HepG2 (cell line): ENCODE data around the gene WNT7A. TPM values are rescaled to one million over a fixed set of nuclear protein-coding genes. Genes with fewer than 3 reads are reported as not detected.

Experiments
- FOSL1 ChIP-seq: sonication (generic); formaldehyde crosslinking; IDR thresholded peaks from 2 replicates; pipeline ENCODE4 v1.9.0; 2021; ENCODE audit warnings: missing genetic modification reagents, borderline replicate concordance
- FOXC1 ChIP-seq: sonication (generic); formaldehyde crosslinking; IDR thresholded peaks from 2 replicates; pipeline ENCODE4 v1.8.0; 2022; ENCODE audit warnings: mild to moderate bottlenecking, missing genetic modification reagents, borderline replicate concordance
- HNRNPL ChIP-seq: fragments of 200-400 bp; formaldehyde crosslinking; IDR thresholded peaks from 2 replicates; pipeline ENCODE4 v1.6.1; 2017; ENCODE audit warnings: mild to moderate bottlenecking, low read depth, low read length
- ISL2 ChIP-seq: sonication (generic); formaldehyde crosslinking; IDR thresholded peaks from 2 replicates; pipeline ENCODE4 v1.5.0; 2020; ENCODE audit warnings: missing genetic modification reagents
- KLF6 ChIP-seq: IDR thresholded peaks from 2 replicates; pipeline ENCODE4 v1.8.0; 2016; ENCODE audit warnings: missing biosample characterization, missing genetic modification reagents
- SIN3B ChIP-seq: fragments of 150-350 bp; IDR thresholded peaks from 2 replicates; pipeline ENCODE4 v1.6.1; 2014; ENCODE audit warnings: low read length
- SUZ12 ChIP-seq: fragments of 150-350 bp; IDR thresholded peaks from 2 replicates; pipeline ENCODE4 v1.6.1; 2014; ENCODE audit warnings: low read depth, low read length
- TEAD2 ChIP-seq: sonication (generic); formaldehyde crosslinking; IDR thresholded peaks from 2 replicates; pipeline ENCODE4 v1.9.0; 2021; ENCODE audit warnings: missing genetic modification reagents
- ZBTB44 ChIP-seq: sonication (generic); formaldehyde crosslinking; IDR thresholded peaks from 2 replicates; pipeline ENCODE4 v1.4.0; 2020; ENCODE audit warnings: missing genetic modification reagents
- ZBTB46 ChIP-seq: sonication (generic); formaldehyde crosslinking; IDR thresholded peaks from 2 replicates; pipeline ENCODE4 v1.4.0; 2020; ENCODE audit warnings: mild to moderate bottlenecking, missing genetic modification reagents, borderline replicate concordance
- ZNF549 ChIP-seq: sonication (generic); formaldehyde crosslinking; IDR thresholded peaks from 2 replicates; pipeline ENCODE4 v1.5.0; 2020; ENCODE audit warnings: missing genetic modification reagents
- polyA plus RNA-seq, 8 experiments: library from polyadenylated mRNA; depleted of rRNA in 3 of 8; stranded (reverse) in 7 of 8; unstranded in 1 of 8; fragments of >200 nt; fragmentation: Illumina TruSeq in 4 of 8; extraction: Trizol in 4 of 8; gene quantifications; 2 replicates each; pipeline versions ENCODE4 v1.2.1 to v1.2.3, GENCODE V29; 2011 to 2016; ENCODE audit warnings: low read depth in 4 of 8, missing spikeins in 1 of 8, mixed read lengths in 1 of 8; ENCODE audit not compliant: insufficient read depth in 1 of 8
- total RNA-seq, 5 experiments: library from RNA; depleted of rRNA; stranded (reverse); fragments of >200 nt; fragmentation: Illumina TruSeq; extraction: Trizol; gene quantifications; 2 replicates each; pipeline ENCODE4 v1.2.3, GENCODE V29; 2016; ENCODE audit warnings: low read depth in 1 of 5

WNT7A gene
- total and polyA plus RNA-seq, 2 of the 13 experiments (the other 11 are each of a cell fraction or from before 2014, with no cell fraction given): not detected

- TF ChIP-seq ZBTB46 (CRISPR knock-in tag) (no peak), ZBTB44 (CRISPR knock-in tag) (no peak), ZNF549 (no peak), FOSL1 (CRISPR knock-in tag) (no peak), ISL2 (CRISPR knock-in tag) (no peak), SIN3B (no peak), KLF6 (CRISPR knock-in tag) (no peak), SUZ12 (no peak), TEAD2 (CRISPR knock-in tag) (no peak), FOXC1 (no peak), HNRNPL (no peak)
- TF ChIP-seq, all 625 proteins: peak for 0
Observed at GRCh38 chr3:13808550-13808949, 71.3 kb downstream of the WNT7A start (continued).
